Lower leg skin (tissue), 3 donors: ENCODE results near the gene MAGI2.

ENCODE experiments used
- POLR2A ChIP-seq, 2 donors: fragments of 450-650 bp; IDR thresholded peaks; one replicate each; pipeline ENCODE4 v1.6.1; 2016 to 2017; ENCODE audit warnings: antibody characterized with exemption in 2 of 2, mild to moderate bottlenecking in 1 of 2, moderate library complexity in 1 of 2
- TF ChIP-seq, protein P1 (sequence below), 3 donors: fragments of 450-650 bp; IDR thresholded peaks; one replicate each; pipeline ENCODE4 v1.5.1; 2016; ENCODE audit warnings: antibody characterized with exemption in 3 of 3, mild to moderate bottlenecking in 3 of 3, moderate library complexity in 2 of 3

DNA sequence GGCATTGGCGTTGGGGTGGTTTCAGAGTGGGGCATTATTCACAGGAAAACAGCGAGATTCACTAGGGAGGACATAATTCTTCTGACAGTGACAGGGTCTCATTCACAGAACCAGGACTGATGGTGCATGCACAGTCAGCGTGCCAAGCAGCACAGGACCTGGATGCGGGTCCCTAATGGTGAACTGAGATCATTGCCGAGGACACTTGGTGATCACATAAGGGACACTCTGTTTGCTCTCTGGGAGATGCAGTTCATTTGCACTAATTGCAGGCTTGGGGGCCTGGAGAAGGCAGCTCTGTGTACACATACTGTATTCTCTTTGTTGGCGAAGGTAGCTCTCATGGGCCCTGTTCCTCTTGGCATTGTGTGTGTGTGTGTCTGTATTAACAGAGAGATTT, 938.8 kb downstream of the MAGI2 start:
- no peak for TF ChIP-seq POLR2A (IDR thresholded peaks at IDR 0.05)
- TF ChIP-seq, protein P1, sequence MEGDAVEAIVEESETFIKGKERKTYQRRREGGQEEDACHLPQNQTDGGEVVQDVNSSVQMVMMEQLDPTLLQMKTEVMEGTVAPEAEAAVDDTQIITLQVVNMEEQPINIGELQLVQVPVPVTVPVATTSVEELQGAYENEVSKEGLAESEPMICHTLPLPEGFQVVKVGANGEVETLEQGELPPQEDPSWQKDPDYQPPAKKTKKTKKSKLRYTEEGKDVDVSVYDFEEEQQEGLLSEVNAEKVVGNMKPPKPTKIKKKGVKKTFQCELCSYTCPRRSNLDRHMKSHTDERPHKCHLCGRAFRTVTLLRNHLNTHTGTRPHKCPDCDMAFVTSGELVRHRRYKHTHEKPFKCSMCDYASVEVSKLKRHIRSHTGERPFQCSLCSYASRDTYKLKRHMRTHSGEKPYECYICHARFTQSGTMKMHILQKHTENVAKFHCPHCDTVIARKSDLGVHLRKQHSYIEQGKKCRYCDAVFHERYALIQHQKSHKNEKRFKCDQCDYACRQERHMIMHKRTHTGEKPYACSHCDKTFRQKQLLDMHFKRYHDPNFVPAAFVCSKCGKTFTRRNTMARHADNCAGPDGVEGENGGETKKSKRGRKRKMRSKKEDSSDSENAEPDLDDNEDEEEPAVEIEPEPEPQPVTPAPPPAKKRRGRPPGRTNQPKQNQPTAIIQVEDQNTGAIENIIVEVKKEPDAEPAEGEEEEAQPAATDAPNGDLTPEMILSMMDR (IDR thresholded peaks at IDR 0.05), result no peak
